GM10248 (cell line): ENCODE data around the gene ANKMY1.

Experiments
- CTCF ChIA-PET: fragments of 300-600 bp; sonication (Branson Sonifier 250); formaldehyde crosslinking; extraction: SDS; loops from one replicate; lab custom pipeline; 2021; ENCODE audit warnings: antibody characterized with exemption; lab: Yijun Ruan, JAX
- POLR2A ChIA-PET: fragments of 350-650 bp; sonication (Branson Sonifier 250); formaldehyde crosslinking; extraction: SDS; loops from one replicate; lab custom pipeline; 2020; ENCODE audit warnings: antibody characterized with exemption; lab: Yijun Ruan, JAX
- DNase-seq: peaks from one replicate; pipeline ENCODE4 v3.0.0; 2012; ENCODE audit errors: extremely low spot score
- TF ChIP-seq, protein P1 (sequence below): IDR thresholded peaks from 2 replicates; pipeline ENCODE4 v1.5.1; 2012; ENCODE audit warnings: mild to moderate bottlenecking, low read depth; ENCODE audit errors: extremely low read depth, missing control alignments, control extremely low read depth

The ANKMY1 gene

DNA sequence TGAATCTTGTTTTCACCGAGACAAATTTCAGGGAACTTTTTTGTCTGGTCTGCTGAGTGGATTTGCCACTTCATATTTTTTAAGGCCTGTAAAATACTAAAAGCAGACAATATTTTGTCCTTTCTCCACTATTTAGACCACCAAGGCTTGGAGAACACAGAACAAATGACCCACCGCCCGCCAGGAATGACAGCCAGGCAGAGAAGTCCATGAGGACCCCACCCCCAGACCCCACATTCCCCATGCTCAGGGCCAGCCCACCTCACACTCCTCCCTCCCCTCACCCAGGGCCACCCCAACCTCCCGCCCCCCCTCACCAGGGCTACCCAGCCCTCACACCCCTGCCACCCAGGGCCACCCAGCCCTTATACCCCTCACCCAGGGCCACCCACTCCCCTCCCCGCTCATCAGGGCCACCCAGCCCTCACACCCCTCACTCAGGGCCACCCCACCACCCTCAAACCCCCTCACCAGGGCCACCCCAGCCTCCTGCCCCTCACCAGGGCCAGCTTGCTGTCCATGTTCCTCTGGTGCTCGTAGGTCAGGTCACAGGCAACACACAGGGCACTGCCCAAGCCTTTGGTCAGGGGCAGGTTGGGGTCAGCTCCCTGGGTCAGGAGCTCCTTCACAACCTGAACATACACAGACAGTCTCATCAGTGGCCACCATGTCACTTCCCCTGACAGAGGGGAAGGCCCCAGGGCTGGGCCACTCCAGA, 50.6 kb downstream of the ANKMY1 start:
- TF ChIP-seq, protein P1, sequence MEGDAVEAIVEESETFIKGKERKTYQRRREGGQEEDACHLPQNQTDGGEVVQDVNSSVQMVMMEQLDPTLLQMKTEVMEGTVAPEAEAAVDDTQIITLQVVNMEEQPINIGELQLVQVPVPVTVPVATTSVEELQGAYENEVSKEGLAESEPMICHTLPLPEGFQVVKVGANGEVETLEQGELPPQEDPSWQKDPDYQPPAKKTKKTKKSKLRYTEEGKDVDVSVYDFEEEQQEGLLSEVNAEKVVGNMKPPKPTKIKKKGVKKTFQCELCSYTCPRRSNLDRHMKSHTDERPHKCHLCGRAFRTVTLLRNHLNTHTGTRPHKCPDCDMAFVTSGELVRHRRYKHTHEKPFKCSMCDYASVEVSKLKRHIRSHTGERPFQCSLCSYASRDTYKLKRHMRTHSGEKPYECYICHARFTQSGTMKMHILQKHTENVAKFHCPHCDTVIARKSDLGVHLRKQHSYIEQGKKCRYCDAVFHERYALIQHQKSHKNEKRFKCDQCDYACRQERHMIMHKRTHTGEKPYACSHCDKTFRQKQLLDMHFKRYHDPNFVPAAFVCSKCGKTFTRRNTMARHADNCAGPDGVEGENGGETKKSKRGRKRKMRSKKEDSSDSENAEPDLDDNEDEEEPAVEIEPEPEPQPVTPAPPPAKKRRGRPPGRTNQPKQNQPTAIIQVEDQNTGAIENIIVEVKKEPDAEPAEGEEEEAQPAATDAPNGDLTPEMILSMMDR, result no peak
- CTCF ChIA-PET, result interaction anchor here (1.5 kb wide), 1 partner anchor 12 kb away, joined by 4 read pairs; no protein-coding TSS in a partner anchor
- DNase-seq, result no peak
- POLR2A ChIA-PET, result no interaction called here

DNA sequence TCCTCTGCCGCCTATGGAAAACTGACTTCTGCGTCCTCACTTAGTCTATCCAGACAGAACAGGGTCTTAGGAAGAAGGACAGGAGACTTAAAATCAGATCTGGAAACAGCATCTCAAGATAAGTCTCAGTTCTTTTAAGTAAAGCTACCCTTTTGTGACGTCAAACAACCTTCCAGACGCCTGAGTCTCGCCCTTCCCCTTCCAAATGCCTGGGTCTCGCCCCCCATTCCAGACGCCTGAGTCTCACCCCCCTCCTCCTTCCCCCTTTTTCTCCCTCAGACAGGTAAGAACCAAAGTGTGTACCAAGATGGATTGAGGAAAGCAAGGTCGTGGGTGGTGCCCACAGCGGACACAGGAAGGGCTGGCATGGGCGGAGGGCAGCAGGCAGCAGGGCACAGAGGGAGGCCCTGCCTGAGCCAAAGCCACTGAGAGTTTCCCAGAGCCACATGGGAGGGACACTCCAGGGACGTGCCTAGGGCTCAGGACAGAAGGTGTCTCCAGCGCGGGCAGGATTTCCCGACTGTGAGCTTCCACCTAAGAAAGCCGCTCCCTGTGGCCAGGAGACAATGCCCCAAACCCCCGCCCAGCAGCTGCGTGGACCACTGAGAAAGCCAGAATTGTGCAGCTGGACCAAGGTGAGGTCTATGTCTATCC, 51.3 kb downstream of the ANKMY1 start:
- TF ChIP-seq, protein P1, result no peak
- CTCF ChIA-PET, result interaction anchor here (1.4 kb wide), 1 partner anchor 7 kb away, joined by 7 read pairs; no protein-coding TSS in a partner anchor
- no peak for DNase-seq
- POLR2A ChIA-PET, result no interaction called here

DNA sequence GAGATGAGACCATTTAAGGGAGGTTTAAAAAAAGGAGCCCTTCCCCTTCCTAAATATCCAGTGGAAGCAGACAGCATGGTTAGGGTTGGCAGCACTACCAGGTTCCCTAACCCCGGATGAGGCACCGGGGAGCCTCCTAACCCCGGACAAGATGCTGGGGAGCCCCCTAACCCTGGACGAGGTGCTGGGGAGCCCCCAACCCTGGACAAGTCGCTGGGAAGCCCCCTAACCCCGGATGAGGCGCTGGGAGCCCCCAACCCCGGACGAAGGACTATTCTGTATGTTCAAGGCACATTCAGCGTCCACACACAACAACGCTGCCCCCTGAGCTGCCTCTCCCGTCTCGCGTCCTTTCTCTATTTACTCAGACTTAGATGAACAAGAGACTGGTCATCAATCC, 51.9 kb downstream of the ANKMY1 start:
- POLR2A ChIA-PET, result no interaction called here
- no peak for DNase-seq
- CTCF ChIA-PET, result interaction anchor here (1.4 kb wide), 1 partner anchor 8 kb away, joined by 7 read pairs; no protein-coding TSS in a partner anchor
- TF ChIP-seq, protein P1, result no peak

DNA sequence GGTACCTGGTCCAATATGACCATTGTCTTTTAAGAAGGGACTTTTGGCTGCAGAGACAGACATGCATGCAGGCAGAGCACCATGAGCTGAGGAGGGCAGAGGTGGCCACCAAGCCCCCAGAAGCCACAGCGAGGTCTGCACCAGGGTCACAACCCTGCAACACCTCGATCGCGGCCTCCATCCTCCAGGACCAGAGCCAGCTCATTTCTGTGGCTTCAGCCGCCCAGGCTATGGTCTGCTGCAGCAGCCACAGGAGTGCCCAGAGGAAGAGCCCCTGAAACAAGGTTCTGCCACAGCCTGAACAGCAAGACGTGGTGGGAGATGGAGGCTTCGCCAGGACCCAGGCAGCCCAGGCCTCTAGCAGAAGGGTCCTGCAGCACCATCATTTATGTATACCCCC, 53.9 kb downstream of the ANKMY1 start:
- ChIA-PET CTCF (interaction anchor here (2.1 kb wide), 1 partner anchor 10 kb away, joined by 18 read pairs; no protein-coding TSS in a partner anchor), POLR2A (no interaction called here)
- TF ChIP-seq, protein P1, result no peak
- DNase-seq, result no peak

DNA sequence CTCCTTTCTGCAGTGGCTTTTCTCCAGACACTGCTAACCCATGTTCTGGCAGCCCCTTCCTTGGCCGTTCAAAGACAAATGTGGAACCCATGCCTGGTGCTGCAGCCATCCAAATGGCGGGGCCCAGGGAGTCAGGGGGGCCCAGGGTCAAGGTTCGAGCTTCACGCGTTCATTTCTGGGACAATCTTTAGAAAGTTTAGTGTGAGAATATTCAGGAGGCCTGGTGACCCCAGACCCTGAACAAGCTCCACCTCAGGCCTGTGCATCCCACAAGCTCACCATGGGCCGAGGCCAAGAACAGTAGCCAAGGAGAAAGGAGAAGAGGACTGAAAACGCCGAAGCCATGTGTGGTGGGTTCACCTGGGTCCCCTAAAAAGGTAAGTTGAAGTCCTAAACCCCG, 54.4 kb downstream of the ANKMY1 start:
- CTCF ChIA-PET, result interaction anchor here (2.1 kb wide), 1 partner anchor 10 kb away, joined by 18 read pairs; no protein-coding TSS in a partner anchor
- TF ChIP-seq, protein P1, result no peak
- no peak for DNase-seq
- POLR2A ChIA-PET, result no interaction called here

DNA sequence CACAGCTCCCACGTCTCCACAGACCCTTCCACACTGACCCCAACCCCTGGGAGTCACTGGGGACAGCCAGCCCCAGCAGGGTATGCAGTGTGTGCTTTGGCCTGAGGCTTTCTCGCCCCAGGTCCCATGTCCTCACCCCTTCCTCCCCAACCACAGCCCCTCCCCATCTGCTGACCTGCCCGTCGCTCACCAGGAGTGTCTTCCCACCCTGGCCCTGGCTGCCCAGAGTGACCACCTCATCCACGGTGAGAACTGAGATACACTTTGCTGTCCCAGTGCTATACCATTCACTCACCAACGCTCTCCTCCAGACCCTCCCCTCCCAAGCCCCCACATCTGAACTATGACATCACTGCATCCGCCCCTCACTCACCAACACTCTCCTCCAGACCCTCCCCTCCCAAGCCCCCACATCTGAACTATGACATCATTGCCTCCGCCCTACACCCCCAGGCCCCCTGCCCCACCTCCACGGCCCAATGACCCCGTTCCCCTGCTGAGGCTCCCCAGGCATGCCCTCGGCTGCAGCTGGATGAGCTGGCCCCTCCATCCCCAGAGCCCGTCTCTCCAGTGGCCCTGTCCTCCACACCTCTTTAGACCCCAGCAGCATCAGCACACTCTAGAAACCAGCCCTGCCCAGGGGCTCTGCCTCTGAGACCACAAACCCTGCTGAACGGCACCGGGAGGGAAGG, 55.2 kb downstream of the ANKMY1 start:
- no peak for DNase-seq
- POLR2A ChIA-PET, result no interaction called here
- TF ChIP-seq, protein P1, result no peak
- CTCF ChIA-PET, result interaction anchor here (2.1 kb wide), 1 partner anchor 11 kb away, joined by 18 read pairs; no protein-coding TSS in a partner anchor
